Uterus (tissue), 4 donors: ENCODE measurements around the gene C8A. TPM values are rescaled to one million over a fixed set of nuclear protein-coding genes. Genes with fewer than 3 reads are reported as not detected.

Source experiments
- DNase-seq, 2 donors: peaks; one replicate each; pipeline ENCODE4 v3.0.0-alpha.2; 2019 to 2020
- H3K27ac ChIP-seq, 2 donors: fragments of 200-600 bp; sonication (generic); 1 replicate in 1 of 2; 2 replicates in 1 of 2; pipeline ENCODE4 v1.5.1; 2016 to 2018
- H3K27me3 ChIP-seq, 2 donors: fragments of 200-600 bp; sonication (generic); one replicate each; pipeline ENCODE4 v1.5.1; 2018 to 2019; ENCODE audit warnings: control low read depth in 1 of 2
- H3K36me3 ChIP-seq, 2 donors: fragments of 200-600 bp; sonication (generic); one replicate each; pipeline ENCODE4 v1.5.1; 2019; ENCODE audit warnings: control low read depth in 1 of 2
- H3K4me1 ChIP-seq, 2 donors: fragments of 200-600 bp; sonication (generic); one replicate each; pipeline ENCODE4 v1.5.1; 2018 to 2019; ENCODE audit warnings: control low read depth in 1 of 2
- H3K4me3 ChIP-seq, 2 donors: fragments of 200-600 bp; sonication (generic); 1 replicate in 1 of 2; 2 replicates in 1 of 2; pipeline ENCODE4 v1.5.1; 2018 to 2019; ENCODE audit warnings: mild to moderate bottlenecking in 1 of 2
- H3K9me3 ChIP-seq, 2 donors: fragments of 200-600 bp; sonication (generic); one replicate each; pipeline ENCODE4 v1.5.1; 2019; ENCODE audit warnings: control low read depth in 1 of 2
- CTCF ChIP-seq, 4 experiments: fragments of 200-600 bp in 2 of 4; fragments of 450-650 bp in 2 of 4; sonication (generic) in 2 of 4; IDR thresholded peaks; one replicate each; pipeline ENCODE4 v1.5.1; 2016 to 2019; ENCODE audit warnings: antibody characterized with exemption in 4 of 4, mild to moderate bottlenecking in 2 of 4, moderate library complexity in 1 of 4
- POLR2A ChIP-seq, 2 donors: fragments of 450-650 bp; IDR thresholded peaks; one replicate each; pipeline ENCODE4 v1.6.1; 2016; ENCODE audit warnings: antibody characterized with exemption in 2 of 2, mild to moderate bottlenecking in 1 of 2, moderate library complexity in 1 of 2
- intact Hi-C: fragments of 100-400 bp; cut with DNase I; formaldehyde crosslinking; loops from one replicate; pipeline ENCODE4 v1.15.1; 2023; ENCODE audit warnings: low total_unique reads
- total RNA-seq, 4 donors: library from RNA; depleted of rRNA in 3 of 4; stranded (reverse); fragments of >200 nt in 3 of 4; gene quantifications; one replicate each; pipeline versions ENCODE4 v1.1.0 to v1.2.4, GENCODE V29; 2014 to 2023
- donor health status: DM: yes; HTN: yes; CAD: no.

C8A gene
- total RNA-seq, 4 donors from 2014 or later: not detected

- Histone ChIP-seq H3K4me1 (no peaks in the 10 kb centered on the region), H3K36me3 (no peaks in the 10 kb centered on the region), H3K27ac (no peak overlapping the region), H3K9me3 (no peaks in the 10 kb centered on the region), H3K27me3 (no peaks in the 10 kb centered on the region), H3K4me3 (no peak overlapping the region)
- intact Hi-C loops: no loop called here
- no peak for DNase-seq
- TF ChIP-seq POLR2A (IDR thresholded peaks at IDR 0.05): no peak
- TF ChIP-seq CTCF (IDR thresholded peaks at IDR 0.05): no peak
Measured at GRCh38 chr1:56903778-56904177, 49.2 kb downstream of the C8A start.

- Histone ChIP-seq H3K27me3 (no peaks in the 10 kb centered on the region), H3K4me1 (no peaks in the 10 kb centered on the region), H3K9me3 (no peaks in the 10 kb centered on the region), H3K36me3 (no peaks in the 10 kb centered on the region), H3K27ac (no peak overlapping the region), H3K4me3 (no peak overlapping the region)
- no peak for TF ChIP-seq CTCF (IDR thresholded peaks at IDR 0.05)
- no peak for TF ChIP-seq POLR2A (IDR thresholded peaks at IDR 0.05)
- intact Hi-C loops: no loop called here
- DNase-seq: no peak
Measured at GRCh38 chr1:56904663-56905397, 50.2 kb downstream of the C8A start.

GRCh38 chr1:56905667-56906066 lies 51.1 kb downstream of the C8A start:
- H3K4me1 ChIP-seq: no peaks in the 10 kb centered on the region
- H3K36me3 ChIP-seq: no peaks in the 10 kb centered on the region
- H3K27ac ChIP-seq: no peak overlapping the region
- intact Hi-C loops: no loop called here
- H3K4me3 ChIP-seq: no peak overlapping the region
- no peak for TF ChIP-seq POLR2A (IDR thresholded peaks at IDR 0.05)
- no peak for TF ChIP-seq CTCF (IDR thresholded peaks at IDR 0.05)
- DNase-seq: no peak
- H3K9me3 ChIP-seq: no peaks in the 10 kb centered on the region
- no peaks in the 10 kb centered on the region for H3K27me3 ChIP-seq

- Histone ChIP-seq H3K9me3 (no peaks in the 10 kb centered on the region), H3K27me3 (no peaks in the 10 kb centered on the region), H3K4me1 (no peaks in the 10 kb centered on the region), H3K4me3 (no peak overlapping the region), H3K36me3 (no peaks in the 10 kb centered on the region), H3K27ac (no peak overlapping the region)
- TF ChIP-seq CTCF (IDR thresholded peaks at IDR 0.05): no peak
- TF ChIP-seq POLR2A (IDR thresholded peaks at IDR 0.05): no peak
- intact Hi-C loops: no loop called here
- no peak for DNase-seq
Measured at GRCh38 chr1:56908619-56909221, 54.1 kb downstream of the C8A start.

GRCh38 chr1:56910441-56910985 lies 55.9 kb downstream of the C8A start:
- Histone ChIP-seq H3K27ac (no peak overlapping the region), H3K4me1 (no peaks in the 10 kb centered on the region), H3K27me3 (no peaks in the 10 kb centered on the region), H3K4me3 (no peak overlapping the region), H3K36me3 (no peaks in the 10 kb centered on the region), H3K9me3 (no peaks in the 10 kb centered on the region)
- no peak for DNase-seq
- intact Hi-C loops: no loop called here
- TF ChIP-seq CTCF (IDR thresholded peaks at IDR 0.05) (no peak), POLR2A (IDR thresholded peaks at IDR 0.05) (no peak)
